ENCODE measurements around the gene FTO. TPM values are rescaled to one million over a fixed set of nuclear protein-coding genes. Genes with fewer than 3 reads are reported as not detected.

The FTO gene
- total RNA-seq, 2 experiments from 2014 or later = 46.3 to 47.2 TPM

GRCh38 chr16:54055191-54055590, 351.2 kb downstream of the FTO start:
- H3K27me3 Mint-ChIP-seq = no peaks in the 10 kb centered on the region
- H3K4me1 Mint-ChIP-seq = no peaks in the 10 kb centered on the region
- no peaks in the 10 kb centered on the region for H3K9me3 Mint-ChIP-seq
- H3K36me3 Mint-ChIP-seq = peaks cover 1% of the 10 kb centered on the region
- DNase-seq (no peak), ATAC-seq (ENCODE audit: low read depth) (no peak)
- no peak overlapping the region for H3K27ac Mint-ChIP-seq
- POLR2A ChIA-PET = no interaction called here
- H3K4me3 Mint-ChIP-seq = no peak overlapping the region

DNA sequence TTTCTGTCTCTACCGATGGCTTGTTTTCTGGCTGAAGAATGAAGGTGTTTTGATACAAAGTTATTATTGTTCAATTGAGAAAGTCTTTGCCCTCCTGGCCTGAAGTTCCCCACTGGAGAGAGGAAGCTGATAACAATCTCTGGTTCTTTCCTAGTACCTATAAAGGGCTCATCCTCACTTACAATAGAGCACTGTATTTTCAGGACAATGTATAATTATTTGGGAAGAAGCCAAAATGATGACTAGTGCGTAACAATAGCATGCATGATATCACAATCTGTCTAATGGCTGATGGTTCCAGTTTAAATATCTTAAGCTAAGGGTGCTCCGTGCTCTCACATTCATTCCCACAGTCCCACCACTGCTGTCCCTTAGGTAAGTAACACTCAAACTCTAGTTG, 351.9 kb downstream of the FTO start:
- no peaks in the 10 kb centered on the region for H3K27me3 Mint-ChIP-seq
- no peaks in the 10 kb centered on the region for H3K4me1 Mint-ChIP-seq
- H3K4me3 Mint-ChIP-seq = no peak overlapping the region
- H3K36me3 Mint-ChIP-seq = peaks cover 1% of the 10 kb centered on the region
- POLR2A ChIA-PET = no interaction called here
- no peaks in the 10 kb centered on the region for H3K9me3 Mint-ChIP-seq
- no peak for DNase-seq
- ATAC-seq (ENCODE audit: low read depth) = no peak
- no peak overlapping the region for H3K27ac Mint-ChIP-seq

DNA sequence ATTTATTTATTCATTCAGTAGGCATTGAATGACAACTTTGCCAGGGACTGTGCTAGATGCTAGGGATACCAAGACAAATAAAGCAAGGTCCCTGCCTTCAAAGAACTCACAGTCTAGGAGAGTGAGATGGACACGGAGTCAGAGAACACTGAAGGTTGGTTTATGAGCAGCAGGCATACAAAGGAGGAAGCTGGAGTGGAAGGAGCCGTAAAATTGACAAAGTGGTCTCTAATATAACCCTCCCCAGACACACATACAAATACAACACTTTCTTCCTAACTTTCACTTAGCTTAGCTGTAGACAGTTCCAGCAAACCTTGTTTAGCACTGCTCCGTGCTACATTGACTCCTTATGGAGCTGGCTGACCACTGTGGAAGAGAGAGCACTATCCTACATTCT, 353.0 kb downstream of the FTO start:
- ATAC-seq (ENCODE audit: low read depth) (no peak), DNase-seq (no peak)
- Mint-ChIP-seq H3K27me3 (no peaks in the 10 kb centered on the region), H3K9me3 (no peaks in the 10 kb centered on the region), H3K36me3 (peaks cover 1% of the 10 kb centered on the region), H3K4me1 (no peaks in the 10 kb centered on the region), H3K27ac (no peak overlapping the region), H3K4me3 (no peak overlapping the region)
- POLR2A ChIA-PET = no interaction called here

DNA sequence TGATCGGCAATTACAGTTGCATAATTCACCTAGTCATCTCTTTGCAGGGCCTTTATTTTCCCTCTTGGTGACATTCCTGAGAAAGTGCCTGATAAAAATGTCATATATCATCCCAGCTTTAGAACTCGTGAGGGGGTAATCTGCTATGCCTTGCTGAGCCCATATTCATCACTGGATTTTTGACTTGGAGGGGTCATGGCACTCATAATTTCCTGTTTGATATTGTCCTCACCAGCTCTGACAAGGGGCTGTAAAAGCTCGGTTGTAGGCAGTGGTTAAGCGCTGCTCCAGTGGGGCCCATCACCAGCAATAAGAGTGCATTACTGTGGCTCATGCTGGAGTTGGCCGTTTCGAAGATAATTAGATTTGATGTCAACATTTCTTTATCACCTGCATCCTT, 355.4 kb downstream of the FTO start:
- H3K27me3 Mint-ChIP-seq = no peaks in the 10 kb centered on the region
- POLR2A ChIA-PET = no interaction called here
- H3K36me3 Mint-ChIP-seq = peaks cover 1% of the 10 kb centered on the region
- ATAC-seq (ENCODE audit: low read depth) = no peak
- no peaks in the 10 kb centered on the region for H3K9me3 Mint-ChIP-seq
- DNase-seq = no peak
- H3K27ac Mint-ChIP-seq = no peak overlapping the region
- H3K4me1 Mint-ChIP-seq = no peaks in the 10 kb centered on the region
- H3K4me3 Mint-ChIP-seq = no peak overlapping the region

DNA sequence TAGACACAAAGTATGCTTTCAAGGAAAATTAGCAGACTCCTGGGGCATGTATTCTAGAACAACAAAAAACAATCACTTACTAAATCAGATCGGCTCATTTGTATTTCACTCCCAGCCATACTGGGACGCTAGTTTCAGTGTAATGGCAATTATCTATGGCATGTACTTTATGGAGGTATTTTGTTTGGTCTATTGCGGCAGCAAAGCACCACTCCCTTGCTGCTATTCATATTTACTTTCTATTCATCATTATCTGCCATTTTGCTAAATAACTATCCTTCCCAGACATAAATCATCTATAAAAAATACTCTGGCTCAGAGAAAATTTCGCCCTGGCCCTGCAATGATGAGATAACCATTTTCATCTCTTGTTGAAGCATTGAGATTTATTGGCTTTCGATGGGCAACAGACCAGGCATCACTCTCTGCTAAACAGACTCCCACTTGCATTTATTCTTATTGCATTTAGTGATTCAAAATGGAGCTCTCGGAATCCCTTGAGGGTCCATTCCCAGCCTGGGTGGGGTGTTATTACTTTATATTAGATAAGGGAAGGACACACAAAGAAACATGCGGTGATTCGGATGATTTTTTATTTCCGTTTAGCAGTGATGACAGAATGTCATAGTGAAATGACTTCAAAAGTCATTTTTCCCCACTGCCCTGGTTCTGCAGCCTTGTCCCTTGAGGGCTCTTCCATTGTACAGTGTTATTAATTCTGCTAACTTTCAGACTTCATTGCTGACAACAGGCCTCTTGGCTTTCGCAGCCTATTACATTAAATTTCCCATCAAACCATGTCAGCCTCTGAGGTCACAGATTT, 356.9 kb downstream of the FTO start:
- POLR2A ChIA-PET = no interaction called here
- Mint-ChIP-seq H3K27ac (no peak overlapping the region), H3K9me3 (no peaks in the 10 kb centered on the region), H3K4me3 (no peak overlapping the region), H3K27me3 (no peaks in the 10 kb centered on the region), H3K36me3 (peaks cover 1% of the 10 kb centered on the region), H3K4me1 (no peaks in the 10 kb centered on the region)
- DNase-seq = no peak
- ATAC-seq (ENCODE audit: low read depth) = no peak

- POLR2A ChIA-PET = no interaction called here
- no peaks in the 10 kb centered on the region for H3K9me3 Mint-ChIP-seq
- ATAC-seq (ENCODE audit: low read depth) (no peak), DNase-seq (no peak)
- no peak overlapping the region for H3K4me3 Mint-ChIP-seq
- H3K36me3 Mint-ChIP-seq = peaks cover 1% of the 10 kb centered on the region
- H3K4me1 Mint-ChIP-seq = no peaks in the 10 kb centered on the region
- H3K27ac Mint-ChIP-seq = no peak overlapping the region
- no peaks in the 10 kb centered on the region for H3K27me3 Mint-ChIP-seq
These were observed 357.5 kb downstream of the FTO start for GRCh38 chr16:54061454-54061853.

- H3K9me3 Mint-ChIP-seq = no peaks in the 10 kb centered on the region
- DNase-seq (no peak), ATAC-seq (ENCODE audit: low read depth) (no peak)
- H3K36me3 Mint-ChIP-seq = peaks cover 1% of the 10 kb centered on the region
- H3K4me3 Mint-ChIP-seq = no peak overlapping the region
- H3K27me3 Mint-ChIP-seq = no peaks in the 10 kb centered on the region
- H3K27ac Mint-ChIP-seq = no peak overlapping the region
- POLR2A ChIA-PET = no interaction called here
- no peaks in the 10 kb centered on the region for H3K4me1 Mint-ChIP-seq
These were observed 358.7 kb downstream of the FTO start for GRCh38 chr16:54062361-54063278.

DNA sequence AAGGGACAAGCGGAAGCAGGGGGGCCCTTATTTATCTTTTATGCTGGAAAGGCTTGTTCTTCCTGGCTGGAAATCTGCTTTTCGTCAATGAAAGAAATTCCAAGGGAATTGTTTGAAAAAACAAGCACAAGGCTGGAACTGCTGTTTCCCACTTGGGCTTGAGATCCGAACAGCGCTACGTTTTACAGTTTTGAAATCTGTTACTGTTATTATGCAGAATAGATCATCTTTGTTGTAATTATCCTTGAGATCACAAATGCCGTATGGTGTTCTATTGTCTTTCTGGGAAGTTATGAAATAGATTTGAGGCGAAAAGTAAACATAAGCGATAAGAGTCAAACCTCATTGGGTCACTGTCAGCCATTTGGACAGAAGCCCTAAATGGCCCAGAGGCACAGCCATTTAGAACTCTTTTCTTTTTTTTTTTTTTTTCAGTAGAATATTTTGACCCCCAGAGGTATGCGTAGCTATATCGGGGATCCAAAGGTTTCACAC, 359.4 kb downstream of the FTO start:
- H3K9me3 Mint-ChIP-seq = no peaks in the 10 kb centered on the region
- no peaks in the 10 kb centered on the region for H3K4me1 Mint-ChIP-seq
- H3K36me3 Mint-ChIP-seq = peaks cover 1% of the 10 kb centered on the region
- ATAC-seq (ENCODE audit: low read depth) (no peak), DNase-seq (no peak)
- no peaks in the 10 kb centered on the region for H3K27me3 Mint-ChIP-seq
- no peak overlapping the region for H3K4me3 Mint-ChIP-seq
- POLR2A ChIA-PET = no interaction called here
- H3K27ac Mint-ChIP-seq = no peak overlapping the region

GRCh38 chr16:54066451-54067105, 362.6 kb downstream of the FTO start:
- POLR2A ChIA-PET = no interaction called here
- no peaks in the 10 kb centered on the region for H3K36me3 Mint-ChIP-seq
- DNase-seq = no peak
- H3K27me3 Mint-ChIP-seq = no peaks in the 10 kb centered on the region
- ATAC-seq (ENCODE audit: low read depth) = no peak
- no peak overlapping the region for H3K4me3 Mint-ChIP-seq
- H3K4me1 Mint-ChIP-seq = no peaks in the 10 kb centered on the region
- peak overlapping the region; percentile 59 for H3K27ac Mint-ChIP-seq
- no peaks in the 10 kb centered on the region for H3K9me3 Mint-ChIP-seq

- POLR2A ChIA-PET = no interaction called here
- H3K4me3 Mint-ChIP-seq = no peak overlapping the region
- no peaks in the 10 kb centered on the region for H3K27me3 Mint-ChIP-seq
These were observed 363.5 kb downstream of the FTO start for GRCh38 chr16:54067322-54068065.

GRCh38 chr16:54068212-54068611, 364.3 kb downstream of the FTO start:
- POLR2A ChIA-PET = no interaction called here
- Mint-ChIP-seq H3K9me3 (no peaks in the 10 kb centered on the region), H3K27ac (no peak overlapping the region), H3K36me3 (no peaks in the 10 kb centered on the region), H3K27me3 (no peaks in the 10 kb centered on the region), H3K4me1 (no peaks in the 10 kb centered on the region), H3K4me3 (no peak overlapping the region)
- no peak for ATAC-seq (ENCODE audit: low read depth)
- no peak for DNase-seq

More at GRCh38 chr16:54067322-54068065, 363.5 kb downstream of the FTO start:
- Mint-ChIP-seq H3K36me3 (no peaks in the 10 kb centered on the region), H3K9me3 (no peaks in the 10 kb centered on the region), H3K4me1 (no peaks in the 10 kb centered on the region), H3K27ac (no peak overlapping the region)
- DNase-seq = no peak
- ATAC-seq (ENCODE audit: low read depth) = no peak

GRCh38 chr16:54069601-54070239, 365.8 kb downstream of the FTO start:
- DNase-seq (no peak), ATAC-seq (ENCODE audit: low read depth) (no peak)
- Mint-ChIP-seq H3K36me3 (no peaks in the 10 kb centered on the region), H3K27ac (no peak overlapping the region), H3K4me3 (no peak overlapping the region), H3K27me3 (no peaks in the 10 kb centered on the region), H3K4me1 (no peaks in the 10 kb centered on the region), H3K9me3 (no peaks in the 10 kb centered on the region)
- POLR2A ChIA-PET = no interaction called here

Measured in activated naive CD8-positive, alpha-beta T cell treated with anti-CD3 and anti-CD28 coated beads, Interleukin-2, amount 10 ng/mL, durations not matched to agents 7 days and 5 days (primary cell).